GM18526 (cell line): Measurements from ENCODE around the gene FAM186B.
A peak's percentile ranks its signal among the peaks of the same experiment; 100 is the strongest.

Experiments used
- POLR2A ChIP-seq: IDR thresholded peaks from 3 replicates; pipeline ENCODE4 v1.6.1; 2011; ENCODE audit not compliant: insufficient read length; ENCODE audit errors: extremely low read depth

Gene FAM186B

GRCh38 chr12:49567611-49568441 lies 37.6 kb downstream of the FAM186B start, which contains the start of gene MCRS1:
Gene MCRS1 (minus strand): TSS chr12:49568142. CDS start chr12:49566731, 1,411 bp downstream.
- peak; percentile 91 for TF ChIP-seq POLR2A

DNA sequence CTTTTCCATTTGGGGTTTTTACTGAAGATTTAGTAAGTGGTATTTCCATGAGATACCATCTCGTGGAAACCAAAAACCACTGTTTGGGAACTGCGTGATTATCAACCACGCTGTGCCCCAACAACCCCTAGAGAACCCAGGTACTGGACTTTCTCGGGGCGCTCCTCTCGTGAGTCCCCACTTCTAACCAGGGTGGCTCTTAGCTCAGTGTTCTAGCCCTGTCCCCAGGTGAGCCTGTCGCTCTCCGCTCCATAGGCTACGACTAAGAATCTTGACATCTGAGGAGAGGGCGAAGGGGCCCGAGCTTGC lies 38.2 kb downstream of the FAM186B start:
- TF ChIP-seq POLR2A = no peak

DNA sequence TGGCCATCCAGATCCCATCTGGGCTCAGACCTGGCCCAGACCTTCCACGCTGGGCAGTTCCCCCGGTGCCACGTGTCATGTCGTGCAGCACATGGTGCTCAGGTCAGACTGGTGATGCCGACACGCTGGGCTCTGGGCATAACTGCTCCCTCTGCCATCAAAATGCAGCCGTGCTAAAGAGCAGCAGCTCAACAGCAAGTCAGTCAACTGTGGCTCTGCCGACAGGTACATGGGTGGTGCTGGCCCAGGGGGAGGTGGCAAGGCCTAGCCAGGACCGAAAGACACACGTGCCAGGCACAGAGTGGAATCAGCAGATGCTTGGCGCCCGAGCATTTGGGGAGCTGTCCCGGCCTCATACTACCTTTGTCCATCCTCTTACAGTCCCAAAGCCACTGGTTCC lies 39.1 kb downstream of the FAM186B start:
- no peak for TF ChIP-seq POLR2A

GRCh38 chr12:49565406-49566265 lies 39.8 kb downstream of the FAM186B start:
- no peak for TF ChIP-seq POLR2A

GRCh38 chr12:49564686-49565405 lies 40.6 kb downstream of the FAM186B start:
- no peak for TF ChIP-seq POLR2A

DNA sequence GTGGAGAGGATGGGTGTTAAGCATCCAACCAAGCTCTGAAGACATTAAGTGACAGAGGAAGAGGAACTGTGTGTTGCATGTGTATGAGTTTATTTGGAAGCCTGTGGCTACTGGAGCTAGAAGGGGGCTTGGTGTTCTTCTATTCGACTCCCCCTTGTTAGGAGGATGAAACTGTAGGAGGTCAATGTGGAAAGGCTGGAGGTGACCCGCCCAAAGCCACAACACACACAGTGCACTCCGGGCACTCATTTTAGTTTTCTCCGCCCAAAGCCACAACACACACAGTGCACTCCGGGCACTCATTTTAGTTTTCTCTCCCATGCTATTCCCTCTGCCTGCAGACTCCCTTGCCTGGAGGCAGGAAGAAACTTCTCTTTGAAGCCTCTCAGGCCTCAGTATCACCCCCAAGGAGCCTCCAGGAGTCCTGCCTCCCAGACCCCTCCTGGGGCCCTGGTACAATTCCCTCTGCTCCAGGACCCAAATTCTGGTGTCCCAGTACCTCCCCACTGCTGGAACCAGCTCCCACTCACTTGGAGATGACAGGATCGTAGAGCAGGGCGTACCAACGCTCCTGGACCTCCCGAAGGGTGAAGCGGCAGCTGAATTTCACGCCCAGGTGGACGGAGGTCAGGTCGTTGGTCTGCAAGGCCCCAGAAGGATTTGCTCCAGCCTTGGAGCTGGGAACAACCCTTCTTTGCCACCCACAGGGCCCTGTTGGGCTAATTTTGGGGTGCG lies 41.3 kb downstream of the FAM186B start:
- TF ChIP-seq POLR2A = no peak

DNA sequence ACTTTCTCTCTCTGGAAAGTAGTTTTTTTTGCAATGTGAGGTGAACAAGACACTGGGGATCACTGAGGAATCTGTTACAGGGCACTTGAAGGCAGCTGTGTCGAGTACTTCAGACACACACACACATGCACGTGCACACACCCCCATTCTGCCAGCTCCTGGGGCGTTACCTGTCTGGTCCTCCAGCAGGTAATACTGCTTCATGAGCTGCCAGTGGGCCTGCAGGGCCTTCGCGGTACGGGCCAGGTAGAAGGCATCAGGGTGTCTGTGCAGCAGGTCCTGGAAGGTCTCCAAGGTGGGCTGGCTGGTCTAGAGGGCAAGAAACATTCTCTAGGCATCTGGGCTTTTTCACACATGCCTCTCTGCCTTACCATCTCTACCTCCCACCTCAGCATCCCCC lies 42.6 kb downstream of the FAM186B start:
- no peak for TF ChIP-seq POLR2A

DNA sequence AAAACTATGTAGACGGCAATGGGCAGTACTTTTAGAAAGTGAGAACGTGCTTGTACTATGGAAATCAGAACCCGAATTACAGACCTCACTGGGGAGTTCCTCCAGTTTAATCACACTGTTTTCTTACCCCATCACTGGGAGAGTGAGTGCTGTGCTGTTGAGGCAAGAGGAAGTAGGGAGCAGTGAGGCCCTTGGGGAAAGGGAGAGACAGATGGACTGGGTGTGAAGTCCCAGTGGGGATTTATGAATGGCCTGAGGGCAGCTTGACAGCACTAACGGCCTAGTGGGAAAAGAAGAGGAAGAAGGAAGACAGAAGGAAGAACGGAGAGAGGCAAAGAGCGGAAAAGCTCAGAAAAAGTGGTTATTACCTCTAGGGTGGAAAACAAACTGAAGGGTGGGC lies 43.2 kb downstream of the FAM186B start:
- no peak for TF ChIP-seq POLR2A

- no peak for TF ChIP-seq POLR2A
Measured at GRCh38 chr12:49560695-49561094, 44.7 kb downstream of the FAM186B start.

DNA sequence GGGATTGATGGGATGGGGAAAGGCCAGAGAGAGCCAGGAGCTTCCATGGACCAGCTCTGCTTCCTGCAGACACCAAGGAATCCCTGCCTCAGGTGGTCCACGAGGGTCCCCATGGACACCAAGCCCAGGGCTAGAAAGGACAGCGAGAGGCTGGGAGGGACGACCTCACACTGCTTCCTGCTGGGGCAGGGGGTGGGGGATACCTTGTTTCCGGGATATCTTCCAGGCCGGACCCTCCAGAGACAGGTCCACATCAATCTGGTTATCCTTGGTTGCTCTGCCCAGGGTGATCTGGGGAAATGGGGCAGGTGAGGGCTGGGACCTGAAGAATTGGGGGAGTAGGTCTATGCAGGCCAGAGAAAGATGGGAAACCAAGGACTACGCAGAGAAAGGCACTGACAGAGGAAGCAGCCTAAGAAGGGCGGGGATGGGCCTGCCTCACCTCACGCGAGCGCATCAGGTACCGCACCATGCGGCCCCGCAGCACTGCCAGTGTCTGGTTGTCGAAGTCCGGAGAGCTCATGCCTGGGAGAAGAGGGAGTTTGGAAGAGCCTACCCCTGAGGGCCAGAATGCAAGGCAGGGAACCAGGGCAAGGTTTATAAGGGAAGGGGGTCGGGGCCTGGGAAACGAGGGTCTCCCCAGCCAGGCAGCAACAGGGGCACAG lies 46.3 kb downstream of the FAM186B start:
- no peak for TF ChIP-seq POLR2A

- no peak for TF ChIP-seq POLR2A
Measured at GRCh38 chr12:49558526-49558925, 46.9 kb downstream of the FAM186B start.

DNA sequence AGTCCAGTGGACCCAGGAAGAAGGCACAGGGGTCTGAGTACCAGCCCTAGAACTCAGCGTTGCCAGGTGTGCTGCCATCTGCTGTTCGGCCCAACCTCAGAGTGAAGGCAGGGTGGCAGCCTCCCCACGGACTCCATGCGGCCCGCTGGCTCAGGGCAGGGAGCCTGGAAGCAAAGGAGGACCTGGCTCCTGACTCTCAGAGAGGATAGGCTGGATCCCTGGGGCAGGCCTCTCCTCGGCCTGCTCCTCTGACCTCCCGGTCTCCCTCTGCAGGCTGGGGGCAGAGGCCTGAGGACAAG lies 47.6 kb downstream of the FAM186B start:
- no peak for TF ChIP-seq POLR2A

- no peak for TF ChIP-seq POLR2A
Measured at GRCh38 chr12:49557187-49557916, 48.1 kb downstream of the FAM186B start.
